Measurements from ENCODE around the gene JAG2.
"Not testable (repeated sequence)": the region's sequence is repeated elsewhere in the genome, so short reads cannot be mapped to it uniquely, and the experiment has no call there.

The JAG2 gene

DNA sequence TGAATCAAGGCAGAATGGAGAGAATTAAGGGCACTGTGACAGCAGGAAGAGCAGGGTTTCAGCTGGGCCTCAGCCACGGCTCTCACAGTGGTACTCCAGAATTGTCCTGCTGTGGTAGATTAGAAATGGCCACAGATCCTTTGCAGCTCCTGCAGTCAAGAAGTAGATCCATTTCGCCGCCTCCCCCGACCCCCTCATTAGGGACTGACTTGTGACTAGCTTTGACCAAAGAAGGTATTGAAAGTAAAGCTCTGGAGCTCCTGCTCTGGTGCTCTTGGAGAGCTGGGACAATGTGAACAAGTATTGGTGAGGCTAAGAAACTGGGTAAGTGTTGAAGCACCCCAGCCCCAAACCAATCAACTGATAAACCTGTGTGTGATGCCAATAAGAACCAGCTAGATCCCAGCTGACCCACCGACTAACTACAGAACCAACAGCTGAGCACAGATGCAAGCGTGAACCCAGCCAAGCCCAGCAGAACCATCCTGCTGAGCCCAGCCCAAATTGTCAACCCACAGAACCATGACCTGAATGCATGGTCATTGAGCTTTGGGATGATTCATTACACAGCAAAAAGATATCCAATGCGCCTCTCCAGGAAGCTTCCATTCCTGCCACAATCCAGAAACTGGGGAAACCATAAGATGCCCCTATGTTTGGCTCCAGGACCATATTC, 50.7 kb downstream of the JAG2 start:
- TF ChIP-seq, protein P1, sequence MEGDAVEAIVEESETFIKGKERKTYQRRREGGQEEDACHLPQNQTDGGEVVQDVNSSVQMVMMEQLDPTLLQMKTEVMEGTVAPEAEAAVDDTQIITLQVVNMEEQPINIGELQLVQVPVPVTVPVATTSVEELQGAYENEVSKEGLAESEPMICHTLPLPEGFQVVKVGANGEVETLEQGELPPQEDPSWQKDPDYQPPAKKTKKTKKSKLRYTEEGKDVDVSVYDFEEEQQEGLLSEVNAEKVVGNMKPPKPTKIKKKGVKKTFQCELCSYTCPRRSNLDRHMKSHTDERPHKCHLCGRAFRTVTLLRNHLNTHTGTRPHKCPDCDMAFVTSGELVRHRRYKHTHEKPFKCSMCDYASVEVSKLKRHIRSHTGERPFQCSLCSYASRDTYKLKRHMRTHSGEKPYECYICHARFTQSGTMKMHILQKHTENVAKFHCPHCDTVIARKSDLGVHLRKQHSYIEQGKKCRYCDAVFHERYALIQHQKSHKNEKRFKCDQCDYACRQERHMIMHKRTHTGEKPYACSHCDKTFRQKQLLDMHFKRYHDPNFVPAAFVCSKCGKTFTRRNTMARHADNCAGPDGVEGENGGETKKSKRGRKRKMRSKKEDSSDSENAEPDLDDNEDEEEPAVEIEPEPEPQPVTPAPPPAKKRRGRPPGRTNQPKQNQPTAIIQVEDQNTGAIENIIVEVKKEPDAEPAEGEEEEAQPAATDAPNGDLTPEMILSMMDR (IDR thresholded peaks at IDR 0.05; ENCODE audit: control insufficient read depth, insufficient read depth, low read depth, low read length, missing control alignments): no peak
- DNase-seq (ENCODE audit: low read depth): no peak
- no peak overlapping the region for H3K4me3 ChIP-seq (ENCODE audit: control insufficient read depth, low read depth, low read length)

DNA sequence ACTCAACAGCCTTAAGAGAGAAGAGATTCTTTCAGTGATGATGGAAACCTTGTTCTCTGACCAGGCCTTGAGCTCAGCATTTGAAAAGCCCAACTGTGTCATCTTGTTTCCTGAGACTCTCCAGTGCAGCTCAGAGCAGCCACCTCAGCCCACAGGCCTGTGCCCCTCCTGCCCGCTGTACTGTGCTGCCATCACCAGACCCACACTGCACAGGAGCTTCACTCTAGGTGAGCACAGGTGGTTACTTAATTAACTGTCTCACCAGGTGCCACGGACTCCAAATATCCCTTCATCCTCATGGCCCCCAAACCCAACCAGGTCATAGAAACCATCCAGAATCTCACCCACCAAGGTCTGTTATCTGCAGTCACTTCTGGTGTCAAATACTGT, 51.3 kb downstream of the JAG2 start:
- no peak overlapping the region for H3K4me3 ChIP-seq (ENCODE audit: control insufficient read depth, low read depth, low read length)
- TF ChIP-seq, protein P1 (IDR thresholded peaks at IDR 0.05; ENCODE audit: control insufficient read depth, insufficient read depth, low read depth, low read length, missing control alignments): no peak
- DNase-seq (ENCODE audit: low read depth): no peak

DNA sequence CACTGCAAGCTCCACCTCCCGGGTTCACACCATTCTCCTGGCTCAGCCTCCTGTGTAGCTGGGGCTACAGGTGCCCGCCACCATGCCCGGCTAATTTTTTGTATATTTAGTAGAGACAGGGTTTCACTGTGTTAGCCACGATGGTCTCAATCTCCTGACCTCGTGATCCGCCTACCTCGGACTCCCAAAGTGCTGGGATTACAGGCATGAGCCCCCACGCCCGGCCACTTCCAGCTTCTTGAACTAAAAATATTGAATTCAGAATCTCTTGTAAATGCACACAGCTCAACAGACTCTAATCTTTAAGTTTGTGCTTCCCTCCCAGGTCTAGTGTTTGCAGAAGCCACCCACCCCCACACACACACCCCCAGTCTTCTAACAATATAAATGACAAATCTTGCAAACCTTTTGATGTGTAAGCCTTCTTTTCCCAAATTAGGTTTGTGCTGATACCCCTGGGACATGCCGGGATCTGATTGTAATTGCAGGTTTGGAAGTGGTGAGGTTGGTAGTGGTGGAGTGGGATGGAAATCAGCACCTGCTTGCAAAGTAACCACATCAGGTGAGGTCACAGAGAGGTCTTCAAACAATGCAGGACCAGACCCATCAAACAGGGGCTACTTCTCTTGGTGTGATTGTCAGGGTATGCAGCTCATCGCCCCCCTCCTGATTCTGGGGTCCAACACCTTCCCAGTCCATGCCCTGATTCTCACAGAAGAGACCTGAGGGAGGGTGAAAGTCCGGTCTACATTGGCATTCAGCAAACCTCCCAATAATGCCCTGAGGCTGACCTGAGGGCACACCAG, 51.9 kb downstream of the JAG2 start:
- no peak for DNase-seq (ENCODE audit: low read depth)
- TF ChIP-seq, protein P1 (IDR thresholded peaks at IDR 0.05; ENCODE audit: control insufficient read depth, insufficient read depth, low read depth, low read length, missing control alignments): no peak
- H3K4me3 ChIP-seq (ENCODE audit: control insufficient read depth, low read depth, low read length): no peak overlapping the region

DNA sequence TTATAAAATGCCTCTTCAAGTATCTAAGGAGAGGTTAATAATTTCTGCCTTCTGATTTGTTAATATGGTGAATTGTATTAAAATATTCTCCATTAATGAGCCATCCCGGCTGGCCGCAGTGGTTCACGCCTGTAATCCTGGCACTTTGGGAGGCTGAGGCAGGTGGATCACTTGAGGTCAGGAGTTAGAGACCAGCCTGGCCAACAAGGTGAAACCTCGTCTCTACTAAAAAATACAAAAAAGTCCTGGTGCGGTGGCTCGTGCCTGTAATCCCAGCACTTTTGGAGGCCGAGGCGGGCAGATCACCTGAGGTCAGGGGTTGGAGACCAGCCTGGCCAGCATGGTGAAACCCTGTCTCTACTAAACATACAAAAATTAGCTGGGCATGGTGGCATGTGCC, 59.3 kb downstream of the JAG2 start:
- not testable (repeated sequence) for H3K4me3 ChIP-seq (ENCODE audit: control insufficient read depth, low read depth, low read length); DNase-seq (ENCODE audit: low read depth)

DNA sequence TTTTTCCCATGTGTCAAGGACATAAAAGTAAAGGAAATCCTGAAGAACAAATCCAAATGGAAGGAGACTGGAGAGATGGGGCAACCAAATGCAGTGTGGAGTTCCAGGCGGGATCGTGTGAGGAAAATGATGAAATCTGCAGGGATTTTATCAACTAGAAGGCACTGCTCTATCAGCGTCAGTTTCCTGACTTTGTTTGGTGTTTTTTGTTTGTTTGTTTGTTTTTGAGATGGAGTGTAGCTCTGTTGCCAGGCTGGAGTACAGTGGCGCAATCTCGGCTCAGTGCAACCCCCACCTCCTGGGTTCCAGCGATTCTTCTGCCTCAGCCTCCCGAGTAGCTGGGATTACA, 60.1 kb downstream of the JAG2 start:
- no peak for DNase-seq (ENCODE audit: low read depth)
- no peak overlapping the region for H3K4me3 ChIP-seq (ENCODE audit: control insufficient read depth, low read depth, low read length)
- TF ChIP-seq, protein P1 (IDR thresholded peaks at IDR 0.05; ENCODE audit: control insufficient read depth, insufficient read depth, low read depth, low read length, missing control alignments): no peak

DNA sequence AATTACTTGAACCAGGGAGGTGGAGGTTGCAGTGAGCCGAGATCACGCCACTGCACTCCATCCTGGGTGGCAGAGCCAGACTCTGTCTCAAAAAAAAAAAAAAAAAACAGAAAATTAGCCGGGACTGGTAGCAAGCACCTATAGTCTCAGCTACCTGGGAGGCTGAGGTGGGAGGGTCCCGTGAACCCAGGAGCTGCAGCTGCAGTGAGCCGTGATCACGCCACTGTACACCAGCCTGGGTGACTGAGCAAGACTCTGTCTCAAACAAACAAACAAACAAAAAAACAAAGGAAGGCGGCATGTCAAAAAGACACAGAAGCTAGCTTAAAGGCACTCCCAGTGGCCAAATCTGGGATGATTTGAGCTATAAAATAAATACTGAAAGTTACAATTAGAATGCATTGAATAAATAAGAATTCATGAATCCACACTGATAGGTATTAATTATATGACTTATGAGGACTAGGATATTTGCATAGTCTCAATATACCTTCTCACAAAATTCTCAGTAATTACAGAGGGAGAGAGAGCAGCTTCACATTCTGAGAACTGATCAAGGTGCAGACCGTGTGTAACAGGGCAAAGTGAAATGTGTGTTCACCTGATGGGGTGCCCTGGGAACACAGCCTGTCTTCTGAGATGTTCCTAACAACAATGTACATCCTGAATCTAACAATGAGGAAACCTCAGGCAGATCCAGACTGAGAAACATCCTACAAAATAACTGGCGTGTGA, 60.6 kb downstream of the JAG2 start:
- H3K4me3 ChIP-seq (ENCODE audit: control insufficient read depth, low read depth, low read length): no peak overlapping the region
- no peak for DNase-seq (ENCODE audit: low read depth)
- TF ChIP-seq, protein P1 (IDR thresholded peaks at IDR 0.05; ENCODE audit: control insufficient read depth, insufficient read depth, low read depth, low read length, missing control alignments): no peak

DNA sequence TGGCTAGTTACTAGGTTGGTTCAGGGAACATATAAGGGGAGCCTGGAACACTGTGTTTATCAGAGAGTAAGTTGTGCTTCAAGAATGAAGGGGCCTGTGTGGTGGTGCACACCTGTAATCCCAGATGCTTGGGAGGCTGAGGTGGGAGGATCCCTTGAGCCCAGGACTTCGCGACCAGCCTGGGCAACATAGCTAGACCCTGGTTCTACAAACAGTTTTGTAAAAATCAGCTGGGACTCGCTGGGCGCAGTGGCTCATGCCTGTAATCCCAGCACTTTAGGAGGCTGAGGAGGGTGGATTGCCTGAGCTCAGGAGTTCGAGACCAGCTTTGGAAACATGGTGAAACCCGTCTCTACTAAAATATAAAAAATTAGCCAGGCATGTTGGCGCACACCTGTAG, 61.2 kb downstream of the JAG2 start:
- TF ChIP-seq, protein P1 (IDR thresholded peaks at IDR 0.05; ENCODE audit: control insufficient read depth, insufficient read depth, low read depth, low read length, missing control alignments): no peak
- DNase-seq (ENCODE audit: low read depth): no peak

More for the DNA sequence above, 61.2 kb downstream of the JAG2 start:
- no peak overlapping the region for H3K4me3 ChIP-seq (ENCODE audit: control insufficient read depth, low read depth, low read length)

Data from AG09309 (cell line).